GM18907 (cell line): ENCODE results near the gene SCYL1.

Source experiments
- ATAC-seq: cut with Tn5 transposase; IDR thresholded peaks from one replicate; pipeline ENCODE4 v1.9.1; 2021; ENCODE audit warnings: mild to moderate bottlenecking, moderate library complexity; ENCODE audit not compliant: unreplicated experiment

Gene SCYL1

DNA sequence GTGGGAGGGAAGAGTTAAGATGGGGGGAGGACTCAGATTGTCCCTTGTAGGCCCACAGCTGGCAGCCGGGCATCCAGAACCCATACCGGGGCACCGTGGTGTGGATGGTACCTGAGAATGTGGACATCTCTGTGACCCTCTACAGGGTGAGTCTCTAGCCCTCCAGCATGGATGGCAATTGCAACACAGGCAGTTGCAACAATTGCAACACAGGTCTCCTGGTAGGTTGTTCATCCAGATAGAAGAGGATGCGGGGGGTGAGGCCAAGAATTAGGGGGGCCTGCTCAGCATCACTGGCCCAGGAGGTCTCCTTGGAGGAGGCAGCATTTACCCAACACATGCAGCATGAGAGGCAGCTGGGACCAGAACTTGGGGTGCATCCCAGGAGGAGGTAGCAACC is 54.4 kb downstream of the SCYL1 start:
- no peak for ATAC-seq

DNA sequence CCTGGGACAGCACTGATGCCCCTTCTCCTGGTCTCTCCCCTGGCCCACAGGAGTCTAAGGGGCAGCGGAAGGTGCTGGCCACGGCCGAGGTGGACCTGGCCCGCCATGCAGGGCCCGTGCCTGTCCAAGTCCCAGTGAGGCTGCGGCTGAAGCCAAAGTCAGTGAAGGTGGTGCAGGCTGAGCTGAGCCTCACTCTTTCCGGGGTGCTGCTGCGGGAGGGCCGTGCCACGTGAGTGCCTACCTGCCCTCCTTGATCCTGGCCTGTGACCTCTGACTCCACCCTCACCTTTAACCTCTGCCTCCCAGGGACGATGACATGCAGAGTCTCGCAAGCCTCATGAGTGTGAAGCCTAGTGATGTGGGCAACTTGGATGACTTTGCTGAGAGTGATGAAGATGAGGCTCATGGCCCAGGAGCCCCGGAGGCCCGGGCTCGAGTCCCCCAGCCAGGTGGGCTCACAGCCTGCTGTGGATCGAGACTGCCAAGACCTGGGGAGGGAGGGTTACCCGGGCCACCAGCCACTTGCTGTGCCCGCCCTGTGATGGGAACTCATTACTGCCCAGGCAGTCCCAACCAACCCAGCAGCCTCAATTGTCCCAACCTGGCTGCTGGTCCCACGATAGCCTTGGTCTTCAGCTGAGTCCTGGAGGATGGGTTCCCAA is 55.3 kb downstream of the SCYL1 start:
- no peak for ATAC-seq

DNA sequence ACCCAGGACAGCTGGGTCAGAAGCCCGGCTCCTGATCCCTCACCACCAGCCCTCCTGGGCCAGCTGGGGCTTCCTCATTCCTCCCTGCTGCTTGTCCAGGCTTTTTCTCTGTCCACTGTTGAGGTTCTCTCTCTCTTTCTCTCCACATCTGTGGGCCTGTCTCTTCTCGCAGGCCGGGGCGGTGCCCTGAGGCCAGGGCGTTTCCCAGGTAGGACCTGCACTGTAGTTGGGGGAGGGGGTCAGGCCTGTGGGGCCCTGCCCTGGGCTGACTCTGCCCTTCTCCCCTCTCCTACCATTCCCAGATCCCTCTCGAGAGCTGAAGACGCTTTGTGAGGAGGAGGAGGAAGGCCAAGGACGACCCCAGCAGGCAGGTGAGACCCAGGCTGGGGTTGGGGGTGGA is 55.9 kb downstream of the SCYL1 start:
- no peak for ATAC-seq

DNA sequence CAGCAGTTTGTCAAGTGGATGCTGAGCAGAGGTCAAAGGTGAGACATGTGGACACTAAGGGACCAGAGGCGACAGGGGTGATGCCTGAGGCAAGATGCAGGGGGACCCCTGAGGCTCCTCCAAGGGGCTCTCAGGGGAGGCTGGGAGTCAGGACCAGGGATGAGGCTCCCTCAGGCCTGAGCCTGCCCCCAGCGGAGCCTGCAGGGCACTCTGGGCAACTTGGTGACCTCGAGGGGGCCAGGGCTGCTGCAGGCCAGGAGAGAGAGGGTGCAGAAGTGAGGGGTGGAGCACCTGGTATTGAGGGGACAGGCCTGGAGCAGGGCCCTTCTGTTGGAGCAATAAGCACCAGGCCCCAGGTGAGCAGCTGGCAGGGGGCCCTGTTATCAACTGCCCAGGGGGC is 57.0 kb downstream of the SCYL1 start:
- ATAC-seq, result no peak

DNA sequence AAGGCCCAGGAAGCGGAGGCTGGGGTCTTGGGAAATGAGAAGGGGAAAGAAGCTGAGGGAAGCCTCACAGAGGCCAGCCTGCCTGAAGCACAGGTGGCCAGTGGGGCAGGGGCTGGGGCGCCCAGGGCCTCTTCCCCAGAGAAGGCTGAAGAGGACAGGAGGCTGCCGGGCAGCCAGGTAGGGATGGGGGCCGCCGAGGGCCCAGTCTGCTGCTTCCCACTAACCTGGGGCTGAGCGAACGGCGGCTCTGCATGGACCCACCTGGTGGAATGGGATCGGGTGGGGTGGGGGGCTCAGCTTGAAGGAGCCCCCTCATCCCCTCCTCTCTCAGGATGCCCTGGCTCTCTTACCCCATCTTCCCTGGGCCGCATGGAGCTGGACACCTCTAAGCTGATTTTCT is 58.7 kb downstream of the SCYL1 start:
- no peak for ATAC-seq

DNA sequence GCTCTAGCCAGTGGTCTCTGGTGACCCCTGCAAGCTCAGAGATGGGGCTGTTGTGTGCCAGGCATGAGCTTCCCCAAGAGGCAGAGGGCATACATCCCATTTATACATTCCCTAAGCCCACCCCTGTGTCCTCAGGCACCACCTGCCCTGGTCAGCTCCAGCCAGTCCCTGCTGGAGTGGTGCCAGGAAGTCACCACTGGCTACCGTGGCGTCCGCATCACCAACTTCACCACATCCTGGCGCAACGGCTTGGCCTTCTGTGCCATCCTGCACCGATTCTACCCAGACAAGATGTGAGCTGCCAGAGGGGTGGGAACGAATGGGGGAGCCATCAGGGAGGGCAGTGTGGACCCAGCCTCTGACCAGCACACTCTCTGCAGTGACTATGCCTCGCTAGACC is 59.2 kb downstream of the SCYL1 start:
- ATAC-seq, result no peak

DNA sequence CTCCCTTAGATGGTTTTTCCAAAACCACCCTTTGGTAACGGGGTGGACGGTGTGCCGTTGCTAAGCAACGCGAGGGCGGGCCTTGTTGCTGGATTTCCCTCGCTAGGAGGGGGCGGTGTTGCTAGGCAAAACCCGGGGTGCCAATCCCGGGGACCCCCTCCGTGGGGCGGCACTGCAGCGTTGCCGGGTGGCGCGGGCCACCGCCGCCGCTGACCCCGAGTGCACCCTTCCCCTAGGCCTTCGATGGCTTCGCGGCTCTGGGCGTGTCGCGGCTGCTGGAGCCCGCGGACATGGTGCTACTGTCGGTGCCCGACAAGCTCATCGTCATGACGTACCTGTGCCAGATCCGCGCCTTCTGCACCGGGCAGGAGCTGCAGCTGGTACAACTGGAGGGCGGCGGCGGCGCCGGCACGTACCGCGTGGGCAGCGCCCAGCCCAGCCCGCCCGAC is 59.9 kb downstream of the SCYL1 start:
- ATAC-seq, result no peak

DNA sequence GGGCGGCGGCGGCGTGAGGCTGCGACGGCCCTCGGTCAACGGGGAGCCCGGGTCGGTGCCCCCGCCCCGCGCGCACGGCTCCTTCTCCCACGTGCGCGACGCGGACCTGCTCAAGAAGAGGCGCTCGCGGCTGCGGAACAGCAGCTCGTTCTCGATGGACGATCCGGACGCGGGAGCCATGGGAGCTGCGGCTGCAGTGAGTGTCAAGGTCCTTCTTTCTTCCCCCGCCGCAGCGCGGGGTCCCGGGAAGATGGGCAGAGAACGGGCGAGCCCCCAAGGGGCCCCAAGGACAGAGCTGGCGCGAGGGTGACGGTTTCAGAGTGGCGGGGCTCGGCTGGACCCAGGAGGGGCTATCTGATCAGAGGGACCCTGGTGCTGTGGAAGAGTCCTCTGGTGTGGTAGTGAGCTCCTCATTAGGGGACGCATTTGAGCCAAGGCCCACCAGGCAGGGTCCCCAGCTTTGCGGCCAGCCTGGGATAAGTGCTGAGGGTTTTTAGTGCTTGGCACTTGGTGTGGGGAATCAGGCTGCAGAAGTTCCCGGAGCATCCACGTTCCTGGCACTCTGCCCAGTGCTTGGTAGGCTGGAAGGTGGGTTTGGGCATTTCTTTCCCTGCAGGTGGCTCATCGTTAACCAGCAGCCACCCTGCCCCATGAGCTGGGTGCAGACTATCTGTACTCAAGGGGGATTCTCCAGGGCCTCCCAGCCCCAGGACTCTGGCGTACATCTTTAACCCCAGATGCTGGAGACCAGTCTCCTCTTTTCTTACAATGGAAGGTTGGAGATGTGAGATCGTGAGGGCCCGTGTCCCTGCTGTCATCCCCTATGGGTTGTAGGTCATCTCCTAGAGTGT is 60.7 kb downstream of the SCYL1 start:
- ATAC-seq, result no peak

DNA sequence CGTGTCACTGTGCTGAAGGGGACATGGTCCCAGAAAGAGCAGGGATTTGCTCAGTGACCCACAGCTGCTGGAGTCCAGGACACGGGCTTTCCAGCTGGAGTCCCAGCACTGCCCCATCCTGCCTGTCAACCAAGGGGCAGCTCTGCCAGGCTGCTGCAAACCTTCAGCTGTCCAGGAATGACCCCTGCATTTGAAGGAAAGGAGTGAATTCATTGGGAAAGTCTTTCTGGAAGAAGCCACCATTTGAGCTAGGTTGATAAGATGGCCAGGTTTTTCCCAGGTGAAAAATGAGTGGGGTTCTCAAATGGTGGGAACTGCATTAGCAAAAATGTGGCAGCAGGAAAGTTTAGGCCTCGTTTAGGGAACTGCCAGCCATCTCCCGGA is 61.4 kb downstream of the SCYL1 start:
- no peak for ATAC-seq

DNA sequence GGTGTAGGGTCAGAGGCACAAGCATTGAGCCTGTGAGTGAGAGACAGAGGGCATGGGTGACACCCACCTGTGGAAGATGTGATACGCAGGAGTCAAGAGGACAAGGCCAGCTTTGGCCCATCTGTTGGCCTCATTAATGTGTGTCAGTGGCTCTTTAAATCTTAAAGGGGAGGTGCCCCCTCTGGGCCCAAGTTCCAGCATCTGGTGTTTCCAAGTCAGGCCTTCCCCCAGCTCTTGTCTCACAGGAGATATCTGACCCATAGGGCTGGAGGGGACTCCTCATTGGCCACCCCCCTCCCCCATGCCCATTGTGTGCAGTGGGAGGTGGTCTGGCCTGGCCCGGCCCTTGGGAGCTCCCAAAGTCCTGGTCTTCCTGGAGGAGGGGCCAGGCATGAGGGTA is 61.8 kb downstream of the SCYL1 start:
- no peak for ATAC-seq
